Pancreas (tissue), 10 donors: ENCODE results near the gene ATP2A1. TPM values are rescaled to one million over a fixed set of nuclear protein-coding genes. Genes with fewer than 3 reads are reported as not detected.
A peak's percentile ranks its signal among the peaks of the same experiment; 100 is the strongest.

Source experiments
- ATAC-seq, 4 donors: fragments of 200-7000 bp; cut with Tn5 transposase; one replicate each; pipeline versions ENCODE4 v1.8.0 to v1.9.1; 2020; ENCODE audit warnings: mild to moderate bottlenecking in 4 of 4, moderate library complexity in 4 of 4
- DNase-seq, 6 donors: peaks; one replicate each; pipeline ENCODE4 v3.0.0-alpha.2; 2020
- FAIRE-seq: peaks from 2 replicates; lab custom pipeline; 2012; peaks lifted over from hg19 to GRCh38; lab: Jason Lieb, UNC
- H3K27ac ChIP-seq, 4 donors: fragments of 200-600 bp; sonication (generic); 1 replicate in 3 of 4; 2 replicates in 1 of 4; pipeline versions ENCODE4 v1.5.0 to v1.8.0; 2020
- H3K27me3 ChIP-seq, 4 donors: fragments of 200-600 bp; one replicate each; pipeline ENCODE4 v1.8.0; 2021
- H3K36me3 ChIP-seq, 3 donors: fragments of 200-600 bp; sonication (generic) in 1 of 3; one replicate each; pipeline versions ENCODE4 v1.5.0 to v1.8.0; 2020 to 2021
- H3K4me1 ChIP-seq, 3 donors: fragments of 200-600 bp; one replicate each; pipeline ENCODE4 v1.8.0; 2021
- H3K4me3 ChIP-seq, 4 donors: fragments of 200-600 bp; sonication (generic) in 2 of 4; one replicate each; pipeline versions ENCODE4 v1.5.0 to v1.8.0; 2020 to 2021
- H3K9me3 ChIP-seq, 4 donors: fragments of 200-600 bp; one replicate each; pipeline ENCODE4 v1.8.0; 2021
- CTCF ChIP-seq, 4 donors: fragments of 200-600 bp; sonication (generic) in 3 of 4; IDR thresholded peaks; one replicate each; pipeline versions ENCODE4 v1.5.0 to v1.8.0; 2021; ENCODE audit warnings: antibody characterized with exemption in 4 of 4
- WGBS, 2 donors: extraction: QIAGEN DNeasy Blood & Tissue Kit; methylation state at CpG; one replicate each; pipeline ENCODE4 v1.1.7; 2013; 5-methylcytosine and 5-hydroxymethylcytosine counted together
- intact Hi-C, 3 donors: fragments of 100-400 bp; cut with DNase I; formaldehyde crosslinking; loops; one replicate each; pipeline versions ENCODE4 v1.11.1 to v1.14.2; 2022
- polyA plus RNA-seq, 2 donors: library from polyadenylated mRNA; stranded (reverse); fragments of 200-250 nt; gene quantifications; one replicate each; pipeline ENCODE4 v1.2.3, GENCODE V29; 2013
- total RNA-seq, 6 donors: library from RNA; stranded (reverse); fragmentation: NEBNext Ultra II Directional in 4 of 6; extraction: Animal tissue kit (Norgen Biotek cat#: 25700) in 4 of 6; gene quantifications; one replicate each; pipeline versions ENCODE4 v1.2.1 to v1.2.4, GENCODE V29; 2021 to 2023
- donor health status: healthy with polysubstance abuse.
- donor health status: DM: no; HTN: no; CAD: no; lungs with moderate emphysema.
- donor health status: DM: no; HTN: no; CAD: no.
- donor health status: control.
- donor health status: control.
- donor health status: Bipolar disorder and iron deficiency.
- donor health status: DM: yes; HTN: yes; CAD: no.
- donor health status: DM: no; HTN: no; CAD: no.
- donor health status: DM: no; HTN: no; CAD: no.
- donor health status: DM: yes; HTN: yes; CAD: no.

ATP2A1 gene
- total and polyA plus RNA-seq, 8 donors: 0.20 to 0.84 (median 0.35) TPM; not detected in 2

GRCh38 chr16:28846933-28847273, 31.4 kb upstream of the ATP2A1 start:
- Histone ChIP-seq H3K4me3 (peak overlapping the region; percentile 72 to 99 (median 91)), H3K36me3 (peaks cover 0 to 25% (median 11%) of the 10 kb centered on the region in 3 donors), H3K27me3 (no peaks in the 10 kb centered on the region), H3K4me1 (peaks cover 6 to 17% (median 15%) of the 10 kb centered on the region in 3 donors), H3K9me3 (no peaks in the 10 kb centered on the region), H3K27ac (peak overlapping the region; percentile 28 to 85 (median 78))
- intact Hi-C loops: no loop called here
- DNase-seq: peak in 1 of 6 donors; percentile 50
- ATAC-seq: peak; percentile 1 to 25 (median 14)
- no peak for FAIRE-seq
- WGBS, 2 donors: 12 to 16% methylated on average over 5 of the region's 5 CpGs
- TF ChIP-seq CTCF (IDR thresholded peaks at IDR 0.05): no peak

GRCh38 chr16:28858421-28858820, 19.9 kb upstream of the ATP2A1 start:
- intact Hi-C loops: no loop called here
- H3K27ac ChIP-seq: no peak overlapping the region
- FAIRE-seq: no peak

GRCh38 chr16:28859326-28859725, 19.0 kb upstream of the ATP2A1 start:
- FAIRE-seq (no peak), ATAC-seq (no peak), DNase-seq (no peak)
- TF ChIP-seq CTCF (IDR thresholded peaks at IDR 0.05): no peak
- Histone ChIP-seq H3K27ac (no peak overlapping the region), H3K4me1 (peaks cover 0 to 5% (median 5%) of the 10 kb centered on the region in 3 donors), H3K9me3 (no peaks in the 10 kb centered on the region), H3K36me3 (no peaks in the 10 kb centered on the region), H3K4me3 (no peak overlapping the region), H3K27me3 (no peaks in the 10 kb centered on the region)
- 77 to 86% methylated on average over 4 of the region's 4 CpGs for WGBS, 2 donors
- intact Hi-C loops: no loop called here

More at GRCh38 chr16:28858421-28858820, 19.9 kb upstream of the ATP2A1 start:
- Histone ChIP-seq H3K36me3 (no peaks in the 10 kb centered on the region), H3K4me1 (peaks cover 0 to 5% (median 4%) of the 10 kb centered on the region in 3 donors), H3K27me3 (no peaks in the 10 kb centered on the region), H3K9me3 (no peaks in the 10 kb centered on the region), H3K4me3 (no peak overlapping the region)
- TF ChIP-seq CTCF (IDR thresholded peaks at IDR 0.05): no peak
- DNase-seq (no peak), ATAC-seq (no peak)
- 93 to 95% methylated on average over 8 of the region's 8 CpGs for WGBS, 2 donors

GRCh38 chr16:28863929-28864793, 14.1 kb upstream of the ATP2A1 start:
- WGBS, 2 donors: 0 to 2% methylated on average over 36 to 42 of the region's 42 CpGs
- Histone ChIP-seq H3K4me1 (peaks cover 0 to 10% (median 5%) of the 10 kb centered on the region in 3 donors), H3K9me3 (no peaks in the 10 kb centered on the region), H3K27ac (peak overlapping the region; percentile 51 to 90 (median 72)), H3K4me3 (peak overlapping the region; percentile 49 to 68 (median 62)), H3K36me3 (peaks cover 0 to 13% (median 11%) of the 10 kb centered on the region in 3 donors), H3K27me3 (no peaks in the 10 kb centered on the region)
- DNase-seq: peak in 1 of 6 donors; percentile 43
- intact Hi-C loops: loop anchor here in 1 of 3 donors (10.0 kb wide), 1 partner anchor 51 kb away; no protein-coding TSS in a partner anchor
- ATAC-seq: peak; percentile 3 to 10 (median 5)
- no peak for FAIRE-seq
- no peak for TF ChIP-seq CTCF (IDR thresholded peaks at IDR 0.05)
